Ishikawa (cell line): ENCODE data around the gene PTPN14.

Experiments
- CEBPB ChIP-seq: IDR thresholded peaks from 2 replicates; pipeline ENCODE4 v1.6.1; 2012
- CREB1 ChIP-seq: IDR thresholded peaks from 2 replicates; pipeline ENCODE4 v1.6.1; 2012; ENCODE audit warnings: low read depth
- EP300 ChIP-seq: IDR thresholded peaks from 2 replicates; pipeline ENCODE4 v1.6.1; 2012; ENCODE audit warnings: borderline replicate concordance
- FOXM1 ChIP-seq: IDR thresholded peaks from 2 replicates; pipeline ENCODE4 v1.6.1; 2012; ENCODE audit warnings: low read depth, borderline replicate concordance
- NFIC ChIP-seq: IDR thresholded peaks from 2 replicates; pipeline ENCODE4 v1.6.1; 2012
- RAD21 ChIP-seq: IDR thresholded peaks from 2 replicates; pipeline ENCODE4 v1.6.1; 2012; ENCODE audit warnings: low read depth
- TAF1 ChIP-seq: IDR thresholded peaks from 2 replicates; pipeline ENCODE4 v1.6.1; 2012; ENCODE audit warnings: low read depth, mild to moderate bottlenecking
- TCF12 ChIP-seq: IDR thresholded peaks from 2 replicates; pipeline ENCODE4 v1.6.1; 2012; ENCODE audit warnings: low read depth
- TEAD4 ChIP-seq: IDR thresholded peaks from 2 replicates; pipeline ENCODE4 v1.6.1; 2012
- USF1 ChIP-seq: IDR thresholded peaks from 2 replicates; pipeline ENCODE4 v1.6.1; 2012
- YY1 ChIP-seq: IDR thresholded peaks from 2 replicates; pipeline ENCODE4 v1.6.1; 2012; ENCODE audit warnings: low read depth
- ZBTB7A ChIP-seq: IDR thresholded peaks from 2 replicates; pipeline ENCODE4 v1.6.1; 2012; ENCODE audit warnings: low read depth
- TF ChIP-seq, protein P1 (sequence below): IDR thresholded peaks from 2 replicates; pipeline ENCODE4 v1.6.1; 2012

GRCh38 chr1:214401666-214402065, 149.7 kb downstream of the PTPN14 start:
- TF ChIP-seq YY1, result no peak
- no peak for TF ChIP-seq CEBPB
- no peak for TF ChIP-seq USF1
- no peak for TF ChIP-seq TCF12
- TF ChIP-seq TAF1, result no peak
- TF ChIP-seq NFIC, result no peak
- no peak for TF ChIP-seq TEAD4
- no peak for TF ChIP-seq EP300
- TF ChIP-seq RAD21, result no peak
- TF ChIP-seq, protein P1, sequence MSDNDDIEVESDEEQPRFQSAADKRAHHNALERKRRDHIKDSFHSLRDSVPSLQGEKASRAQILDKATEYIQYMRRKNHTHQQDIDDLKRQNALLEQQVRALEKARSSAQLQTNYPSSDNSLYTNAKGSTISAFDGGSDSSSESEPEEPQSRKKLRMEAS, result no peak
- no peak for TF ChIP-seq ZBTB7A
- no peak for TF ChIP-seq CREB1
- TF ChIP-seq FOXM1, result no peak
